Loucy (cell line): ENCODE measurements around the gene RAB1A.

Experiments
- CTCF ChIP-seq: fragments of 200-600 bp; sonication (generic); conservative IDR thresholded peaks from 2 replicates; pipeline ENCODE4 v1.5.1; 2014; ENCODE audit warnings: mild to moderate bottlenecking, antibody characterized with exemption, low read length
- EZH2phosphoT487 ChIP-seq: fragments of 200-600 bp; IDR thresholded peaks from 2 replicates; pipeline ENCODE4 v1.6.1; 2018; ENCODE audit warnings: antibody characterized with exemption, mild to moderate bottlenecking, moderate library complexity, borderline replicate concordance

- TF ChIP-seq CTCF (0 out of 2 replicates have a peak, but pooled peaks have one; percentile 21), EZH2phosphoT487 (no peak)
Observed at GRCh38 chr2:65071499-65072180, 58.3 kb downstream of the RAB1A start.
